PC-3 (cell line): ENCODE results near the gene FOXRED1.

Experiments
- EZH2 ChIP-seq: fragments of 300-600 bp; sonication (generic); IDR thresholded peaks from one replicate; pipeline ENCODE4 v1.6.1; 2017; ENCODE audit warnings: antibody characterized with exemption, mild to moderate bottlenecking, low read length; ENCODE audit not compliant: unreplicated experiment
- TF ChIP-seq, protein P1 (sequence below): fragments of 300-600 bp; sonication (generic); conservative IDR thresholded peaks from 2 replicates; pipeline ENCODE4 v1.5.1; 2017; ENCODE audit warnings: antibody characterized with exemption, low read depth, mild to moderate bottlenecking, low read length

DNA sequence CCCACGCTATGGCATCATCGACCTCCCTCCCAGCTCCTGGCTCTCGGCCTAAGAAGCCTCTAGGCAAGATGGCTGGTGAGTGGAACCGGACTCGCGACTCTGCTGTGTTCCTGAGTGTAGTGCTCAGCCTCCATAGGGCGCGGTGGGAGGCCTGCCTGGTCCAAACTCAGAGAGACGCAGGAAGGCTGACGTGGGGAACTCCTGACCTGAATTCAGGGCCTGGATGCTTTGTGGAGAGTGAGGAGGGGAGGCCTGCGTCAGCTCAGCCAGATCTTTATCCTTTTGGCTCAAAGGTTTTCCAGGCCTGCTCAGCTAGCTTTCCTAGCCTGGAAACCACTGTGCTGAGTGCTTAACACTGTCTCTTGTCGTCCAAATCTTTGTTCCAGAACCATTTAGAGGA is 21.9 kb downstream of the FOXRED1 start:
- TF ChIP-seq, protein P1, sequence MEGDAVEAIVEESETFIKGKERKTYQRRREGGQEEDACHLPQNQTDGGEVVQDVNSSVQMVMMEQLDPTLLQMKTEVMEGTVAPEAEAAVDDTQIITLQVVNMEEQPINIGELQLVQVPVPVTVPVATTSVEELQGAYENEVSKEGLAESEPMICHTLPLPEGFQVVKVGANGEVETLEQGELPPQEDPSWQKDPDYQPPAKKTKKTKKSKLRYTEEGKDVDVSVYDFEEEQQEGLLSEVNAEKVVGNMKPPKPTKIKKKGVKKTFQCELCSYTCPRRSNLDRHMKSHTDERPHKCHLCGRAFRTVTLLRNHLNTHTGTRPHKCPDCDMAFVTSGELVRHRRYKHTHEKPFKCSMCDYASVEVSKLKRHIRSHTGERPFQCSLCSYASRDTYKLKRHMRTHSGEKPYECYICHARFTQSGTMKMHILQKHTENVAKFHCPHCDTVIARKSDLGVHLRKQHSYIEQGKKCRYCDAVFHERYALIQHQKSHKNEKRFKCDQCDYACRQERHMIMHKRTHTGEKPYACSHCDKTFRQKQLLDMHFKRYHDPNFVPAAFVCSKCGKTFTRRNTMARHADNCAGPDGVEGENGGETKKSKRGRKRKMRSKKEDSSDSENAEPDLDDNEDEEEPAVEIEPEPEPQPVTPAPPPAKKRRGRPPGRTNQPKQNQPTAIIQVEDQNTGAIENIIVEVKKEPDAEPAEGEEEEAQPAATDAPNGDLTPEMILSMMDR: no peak
- TF ChIP-seq EZH2: no peak
